Activated CD8-positive, alpha-beta memory T cell treated with anti-CD3 and anti-CD28 coated beads, Interleukin-2, amount 10 ng/mL, durations not matched to agents 7 days and 5 days (primary cell): ENCODE results near the gene RPS25. TPM values are rescaled to one million over a fixed set of nuclear protein-coding genes. Genes with fewer than 3 reads are reported as not detected.
"Not testable (repeated sequence)": the region's sequence is repeated elsewhere in the genome, so short reads cannot be mapped to it uniquely, and the experiment has no call there.

Experiments
- ATAC-seq: fragments of 150-1000 bp; cut with Tn5 transposase; one replicate; pipeline ENCODE4 v1.10.0; 2021; ENCODE audit warnings: moderate library complexity
- CTCF ChIA-PET: fragments of 350-600 bp; sonication (Branson Sonifier 250); formaldehyde crosslinking; loops from one replicate; lab custom pipeline; 2021; ENCODE audit warnings: antibody characterized with exemption; lab: Charles Lee
- DNase-seq: peaks from one replicate; pipeline ENCODE4 v3.0.0-alpha.2; 2020
- H3K27ac Mint-ChIP-seq: one replicate; pipeline ENCODE4 v1.8.0; 2021; ENCODE audit warnings: mild to moderate bottlenecking, mixed read lengths
- H3K27me3 Mint-ChIP-seq: one replicate; pipeline ENCODE4 v1.8.0; 2021; ENCODE audit warnings: mixed read lengths
- H3K36me3 Mint-ChIP-seq: one replicate; pipeline ENCODE4 v1.8.0; 2021; ENCODE audit warnings: mild to moderate bottlenecking, mixed read lengths
- H3K4me1 Mint-ChIP-seq: one replicate; pipeline ENCODE4 v1.8.0; 2021; ENCODE audit warnings: mixed read lengths
- H3K4me3 Mint-ChIP-seq: one replicate; pipeline ENCODE4 v1.8.0; 2021; ENCODE audit warnings: mild to moderate bottlenecking, moderate library complexity, mixed read lengths
- H3K9me3 Mint-ChIP-seq: one replicate; pipeline ENCODE4 v1.8.0; 2022; ENCODE audit warnings: low read depth, mixed read lengths
- total RNA-seq, 2 experiments: library from RNA; stranded (reverse); gene quantifications; one replicate each; pipeline ENCODE4 v1.2.3, GENCODE V29; 2021

RPS25 gene
- total RNA-seq, 2 experiments from 2014 or later = 945 to 1,070 TPM

DNA sequence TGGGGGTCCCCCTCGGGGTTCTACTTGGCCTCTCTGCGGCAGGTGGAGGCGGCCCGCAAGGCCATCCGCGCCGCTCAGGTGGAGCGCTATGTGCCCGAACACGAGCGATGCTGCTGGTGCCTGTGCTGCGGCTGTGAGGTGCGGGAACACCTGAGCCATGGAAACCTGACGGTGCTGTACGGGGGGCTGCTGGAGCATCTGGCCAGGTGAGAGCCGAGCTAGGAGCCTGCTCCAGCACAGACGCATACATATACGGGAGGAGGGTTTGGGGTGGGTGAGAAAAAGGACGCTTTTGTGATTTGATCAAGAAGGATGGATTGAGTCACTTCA lies 19.8 kb downstream of the RPS25 start:
- H3K27ac Mint-ChIP-seq = peak overlapping the region; percentile 97
- peak overlapping the region; percentile 97 for H3K4me3 Mint-ChIP-seq
- no peak for DNase-seq
- ATAC-seq = peak; percentile 20
- H3K9me3 Mint-ChIP-seq = no peaks in the 10 kb centered on the region
- peaks cover 36% of the 10 kb centered on the region for H3K36me3 Mint-ChIP-seq
- H3K27me3 Mint-ChIP-seq = no peaks in the 10 kb centered on the region
- peaks cover 33% of the 10 kb centered on the region for H3K4me1 Mint-ChIP-seq
- CTCF ChIA-PET = interaction anchor here (1.1 to 4.6 kb wide), 10 partner anchors 9 to 340 kb away, joined by 3 to 33 read pairs (median 4); partner anchors contain the start of genes DDX6, RPS25, SLC37A4 and TRAPPC4

- Mint-ChIP-seq H3K4me3 (peak within 1 kb of the TSS; percentile 97), H3K27ac (peak within 1 kb of the TSS; percentile 97), H3K36me3 (peaks cover 32% of the 10 kb centered on the region), H3K9me3 (no peaks in the 10 kb centered on the region), H3K27me3 (no peaks in the 10 kb centered on the region), H3K4me1 (peaks cover 33% of the 10 kb centered on the region)
- DNase-seq = peak; percentile 98
- CTCF ChIA-PET = interaction anchor here (0.6 to 4.6 kb wide), 18 partner anchors 9 to 342 kb away, joined by 3 to 33 read pairs (median 4); partner anchors contain the start of genes BCL9L, CBL, DDX6 and DPAGT1
- peak; percentile 97 for ATAC-seq
Observed at GRCh38 chr11:118997627-118998387, 20.3 kb downstream of the RPS25 start, which contains the start of gene CENATAC. TSS of gene CENATAC (plus strand) at chr11:118998138. CDS start at chr11:118998198, 60 bp downstream.

DNA sequence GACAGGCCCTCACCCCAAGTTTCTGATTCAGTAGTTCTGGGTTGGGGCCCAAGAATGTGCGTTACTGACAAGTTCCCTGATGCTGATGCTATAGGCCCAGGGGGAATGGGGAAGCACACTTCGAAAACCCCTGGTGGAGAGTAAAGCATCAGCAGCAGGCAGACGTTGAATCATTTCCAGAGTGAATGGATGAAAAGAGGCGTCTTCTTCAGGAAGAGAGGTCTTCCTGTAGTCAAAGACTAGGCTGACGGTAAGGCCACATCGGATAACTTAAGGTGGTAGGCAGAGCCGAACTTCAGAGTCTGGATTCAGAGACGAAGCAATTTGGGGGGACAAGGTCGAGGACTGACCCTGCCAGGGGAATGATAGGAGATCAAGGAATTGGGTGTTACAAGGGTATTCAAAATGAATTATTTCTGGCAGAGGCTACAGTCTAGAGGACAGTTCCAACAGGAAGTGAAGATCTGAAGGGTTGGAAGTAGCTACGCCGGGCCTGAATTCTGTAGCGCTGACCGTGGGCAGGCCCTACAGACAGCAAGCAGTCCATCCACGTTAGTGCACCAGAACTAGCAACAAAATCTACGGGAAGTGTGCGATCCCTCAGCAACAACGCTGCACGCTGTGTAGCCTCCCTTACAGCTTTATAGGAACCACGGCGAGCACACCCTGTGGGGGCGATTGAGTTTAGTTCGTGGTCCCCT lies 21.1 kb downstream of the RPS25 start:
- peaks cover 31% of the 10 kb centered on the region for H3K36me3 Mint-ChIP-seq
- ATAC-seq (peak; percentile 10), DNase-seq (peak; percentile 58)
- CTCF ChIA-PET = interaction anchor here (0.6 to 4.6 kb wide), 17 partner anchors 8 to 343 kb away, joined by 3 to 33 read pairs (median 4); partner anchors contain the start of genes BCL9L, CBL, DDX6 and DPAGT1
- H3K27me3 Mint-ChIP-seq = no peaks in the 10 kb centered on the region
- H3K4me1 Mint-ChIP-seq = peaks cover 33% of the 10 kb centered on the region
- H3K4me3 Mint-ChIP-seq = peak overlapping the region; percentile 97
- H3K9me3 Mint-ChIP-seq = no peaks in the 10 kb centered on the region
- peak overlapping the region; percentile 97 for H3K27ac Mint-ChIP-seq

DNA sequence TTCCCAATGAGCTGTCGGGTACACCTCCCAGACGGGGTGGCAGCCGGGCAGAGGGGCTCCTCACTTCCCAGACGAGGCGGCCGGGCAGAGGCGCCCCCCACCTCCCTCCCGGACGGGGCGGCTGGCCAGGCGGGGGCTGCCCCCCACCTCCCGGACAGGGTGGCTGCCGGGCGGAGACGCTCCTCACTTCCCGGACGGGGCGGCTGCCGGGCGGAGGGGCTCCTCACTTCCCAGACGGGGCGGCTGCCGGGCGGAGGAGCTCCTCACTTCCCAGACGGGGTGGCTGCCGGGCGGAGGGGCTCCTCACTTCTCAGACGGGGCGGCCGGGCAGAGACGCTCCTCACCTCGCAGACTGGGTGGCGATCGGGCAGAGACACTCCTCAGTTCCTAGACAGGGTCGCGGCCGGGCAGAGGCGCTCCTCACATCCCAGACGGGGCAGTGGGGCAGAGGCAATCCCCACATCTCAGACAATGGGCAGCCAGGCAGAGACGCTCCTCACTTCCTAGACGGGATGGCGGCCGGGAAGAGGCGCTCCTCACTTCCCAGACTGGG lies 26.6 kb downstream of the RPS25 start:
- H3K4me3 Mint-ChIP-seq, H3K27ac Mint-ChIP-seq, ATAC-seq, CTCF ChIA-PET, H3K9me3 Mint-ChIP-seq, H3K4me1 Mint-ChIP-seq, DNase-seq, H3K27me3 Mint-ChIP-seq: not testable (repeated sequence)
- H3K36me3 Mint-ChIP-seq = peaks cover 12% of the 10 kb centered on the region

DNA sequence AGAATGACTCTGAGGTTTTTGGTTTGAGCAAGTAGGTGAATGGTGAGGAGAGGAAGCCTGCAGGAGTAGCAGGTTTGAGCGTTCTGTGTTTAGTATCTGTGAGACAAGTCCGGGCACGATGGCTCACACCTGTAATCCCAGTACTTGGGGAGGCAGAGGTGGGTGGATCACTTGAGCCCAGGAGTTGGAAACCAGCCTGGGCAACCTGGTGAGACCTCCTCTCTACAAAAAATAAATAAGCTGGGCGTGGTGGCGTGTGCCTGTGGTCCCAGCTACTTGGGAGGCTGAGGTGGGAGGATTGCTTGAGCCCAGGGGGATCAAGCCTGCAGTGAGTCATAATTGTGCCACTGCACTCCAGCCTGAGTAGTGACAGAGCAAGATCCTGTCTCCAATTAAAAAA lies 29.9 kb downstream of the RPS25 start:
- Mint-ChIP-seq H3K4me3 (no peak overlapping the region), H3K27ac (no peak overlapping the region), H3K36me3 (peaks cover 3% of the 10 kb centered on the region), H3K9me3 (no peaks in the 10 kb centered on the region), H3K4me1 (no peaks in the 10 kb centered on the region), H3K27me3 (no peaks in the 10 kb centered on the region)
- DNase-seq = no peak
- ATAC-seq = no peak
- CTCF ChIA-PET = interaction anchor here (1.6 kb wide), 1 partner anchor 9 kb away, joined by 3 read pairs; the partner anchor contains the start of gene CENATAC

GRCh38 chr11:118984825-118985224 lies 33.3 kb downstream of the RPS25 start:
- no peaks in the 10 kb centered on the region for H3K27me3 Mint-ChIP-seq
- H3K4me1 Mint-ChIP-seq = no peaks in the 10 kb centered on the region
- no peak for DNase-seq
- H3K27ac Mint-ChIP-seq = no peak overlapping the region
- ATAC-seq = no peak
- H3K9me3 Mint-ChIP-seq = no peaks in the 10 kb centered on the region
- no peaks in the 10 kb centered on the region for H3K36me3 Mint-ChIP-seq
- CTCF ChIA-PET = interaction anchor here (0.8 to 1.0 kb wide), 2 partner anchors 11 to 15 kb away, joined by 3 read pairs; no protein-coding TSS in a partner anchor
- H3K4me3 Mint-ChIP-seq = no peak overlapping the region

DNA sequence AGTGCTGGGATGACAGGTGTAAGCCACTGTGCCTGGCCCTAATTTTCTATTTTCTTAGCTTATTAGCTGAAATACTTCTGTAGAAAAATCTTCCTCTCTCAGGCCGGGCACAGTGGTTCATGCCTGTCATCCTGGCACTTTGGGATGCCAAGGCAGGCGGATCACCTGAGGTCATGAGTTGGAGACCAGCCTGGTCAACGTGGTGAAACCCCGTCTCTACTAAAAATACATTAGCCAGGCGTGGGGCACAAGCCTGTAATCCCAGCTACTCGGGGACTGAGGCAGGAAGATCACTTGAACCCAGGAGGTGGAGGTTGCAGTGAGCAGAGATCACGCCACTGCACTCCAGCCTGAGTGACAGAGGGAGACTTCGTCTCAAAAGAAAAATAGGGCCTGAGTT lies 33.8 kb downstream of the RPS25 start:
- not testable (repeated sequence) for H3K27ac Mint-ChIP-seq, H3K36me3 Mint-ChIP-seq, DNase-seq, H3K4me1 Mint-ChIP-seq, H3K4me3 Mint-ChIP-seq, ATAC-seq, H3K9me3 Mint-ChIP-seq, H3K27me3 Mint-ChIP-seq
- CTCF ChIA-PET = interaction anchor here (0.8 to 1.0 kb wide), 2 partner anchors 10 to 15 kb away, joined by 3 read pairs; no protein-coding TSS in a partner anchor

DNA sequence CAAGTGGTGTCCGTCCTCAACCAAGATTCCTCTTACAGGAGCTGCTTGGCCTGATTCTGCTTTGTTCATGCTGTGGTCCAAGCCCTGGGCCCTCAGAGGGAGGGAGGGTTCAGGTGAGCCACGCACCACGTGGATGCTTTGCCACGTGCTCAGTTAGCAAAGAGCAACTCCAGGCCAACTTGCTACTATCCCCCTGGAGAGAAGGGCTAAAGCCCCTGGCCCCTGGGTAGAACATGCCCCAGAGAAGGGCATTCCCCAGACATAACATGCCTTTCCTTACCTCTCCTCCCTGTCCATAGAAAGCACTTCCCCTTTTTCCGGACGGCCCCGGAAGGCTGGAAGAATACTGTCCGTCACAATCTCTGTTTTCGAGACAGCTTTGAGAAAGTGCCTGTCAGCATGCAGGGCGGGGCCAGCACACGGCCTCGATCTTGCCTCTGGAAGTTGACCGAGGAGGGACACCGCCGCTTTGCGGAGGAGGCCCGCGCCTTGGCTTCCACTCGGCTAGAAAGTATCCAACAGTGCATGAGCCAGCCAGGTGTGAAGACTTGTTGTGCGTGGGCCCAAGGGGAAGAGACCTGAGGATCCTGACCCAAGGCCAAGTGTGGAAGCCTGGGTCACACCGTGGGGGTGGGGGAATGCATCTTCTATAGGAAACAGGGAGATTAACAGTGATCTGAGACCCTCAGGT lies 37.8 kb downstream of the RPS25 start:
- no peak overlapping the region for H3K4me3 Mint-ChIP-seq
- CTCF ChIA-PET = no interaction called here
- no peaks in the 10 kb centered on the region for H3K9me3 Mint-ChIP-seq
- no peak overlapping the region for H3K27ac Mint-ChIP-seq
- no peak for DNase-seq
- no peak for ATAC-seq
- H3K4me1 Mint-ChIP-seq = no peaks in the 10 kb centered on the region
- H3K27me3 Mint-ChIP-seq = peaks cover 12% of the 10 kb centered on the region
- no peaks in the 10 kb centered on the region for H3K36me3 Mint-ChIP-seq

- no peaks in the 10 kb centered on the region for H3K9me3 Mint-ChIP-seq
- DNase-seq = no peak
- H3K27me3 Mint-ChIP-seq = peaks cover 18% of the 10 kb centered on the region
- no peak overlapping the region for H3K4me3 Mint-ChIP-seq
- H3K36me3 Mint-ChIP-seq = no peaks in the 10 kb centered on the region
- ATAC-seq = no peak
- no peaks in the 10 kb centered on the region for H3K4me1 Mint-ChIP-seq
- CTCF ChIA-PET = no interaction called here
- H3K27ac Mint-ChIP-seq = no peak overlapping the region
Observed at GRCh38 chr11:118979434-118979833, 38.7 kb downstream of the RPS25 start.

GRCh38 chr11:118975771-118976709 lies 42.1 kb downstream of the RPS25 start:
- DNase-seq (no peak), ATAC-seq (no peak)
- no peak overlapping the region for H3K4me3 Mint-ChIP-seq
- CTCF ChIA-PET = interaction anchor here (1.3 kb wide), 1 partner anchor 286 kb away, joined by 3 read pairs; no protein-coding TSS in a partner anchor
- no peak overlapping the region for H3K27ac Mint-ChIP-seq
- H3K4me1 Mint-ChIP-seq = no peaks in the 10 kb centered on the region
- H3K36me3 Mint-ChIP-seq = no peaks in the 10 kb centered on the region
- H3K27me3 Mint-ChIP-seq = peaks cover 25% of the 10 kb centered on the region
- H3K9me3 Mint-ChIP-seq = no peaks in the 10 kb centered on the region

DNA sequence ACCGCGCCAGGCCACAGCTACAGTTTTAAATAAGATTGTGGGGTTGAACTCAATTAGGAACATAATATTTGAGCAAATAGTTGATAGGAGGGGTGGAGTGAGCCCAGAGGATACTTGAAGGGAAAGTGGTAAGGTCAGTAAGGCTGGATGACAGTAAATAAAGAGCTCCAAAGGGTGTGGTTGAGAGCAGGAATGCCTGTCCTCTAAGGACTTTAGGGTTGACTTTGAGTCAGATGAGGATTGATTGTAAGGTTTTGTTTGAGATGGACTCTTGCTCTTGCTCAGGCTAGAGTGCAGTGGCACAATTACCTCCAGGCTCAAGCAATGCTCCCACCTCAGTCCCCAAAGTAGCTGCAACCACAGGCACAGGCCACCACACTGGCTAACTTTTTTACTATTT lies 44.2 kb downstream of the RPS25 start:
- CTCF ChIA-PET = interaction anchor here (0.9 to 1.2 kb wide), 4 partner anchors 11 to 315 kb away, joined by 3 to 5 read pairs (median 3); partner anchors contain the start of gene SLC37A4
- Mint-ChIP-seq H3K4me1 (no peaks in the 10 kb centered on the region), H3K27me3 (peaks cover 35% of the 10 kb centered on the region), H3K9me3 (no peaks in the 10 kb centered on the region), H3K4me3 (no peak overlapping the region), H3K27ac (no peak overlapping the region), H3K36me3 (no peaks in the 10 kb centered on the region)
- DNase-seq (no peak), ATAC-seq (no peak)

DNA sequence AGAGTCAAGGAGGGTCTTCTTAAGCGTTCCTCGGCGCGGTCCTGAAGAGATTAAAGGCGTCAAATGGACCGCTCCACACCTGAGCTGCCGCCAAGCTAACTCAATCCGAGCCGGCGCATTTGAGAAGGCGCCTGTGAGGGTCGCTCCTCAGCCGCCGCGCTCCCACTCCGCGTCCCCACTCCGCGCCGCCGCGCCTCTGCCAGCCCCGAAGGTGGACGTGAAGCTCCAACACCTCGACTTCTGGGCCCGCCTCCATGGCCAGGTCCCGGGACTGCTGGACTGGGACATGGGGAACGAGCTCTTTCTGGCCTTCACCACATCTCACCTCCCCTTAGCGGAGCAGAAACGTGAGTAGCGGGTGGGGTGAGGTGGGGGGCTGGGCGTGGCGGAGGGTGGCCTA lies 46.5 kb downstream of the RPS25 start, which contains the start of gene FOXR1:
Gene FOXR1 (plus strand): TSS at position 116 of the 400 bp plus-strand sequence. CDS start 171 bp downstream, at position 287.
- no peak for DNase-seq
- CTCF ChIA-PET = no interaction called here
- ATAC-seq = no peak
- Mint-ChIP-seq H3K9me3 (no peaks in the 10 kb centered on the region), H3K27me3 (peaks cover 32% of the 10 kb centered on the region), H3K36me3 (no peaks in the 10 kb centered on the region), H3K4me1 (no peaks in the 10 kb centered on the region), H3K4me3 (no peak within 1 kb of the TSS), H3K27ac (no peak within 1 kb of the TSS)
